ENCODE results near the gene KCNH5. TPM values are rescaled to one million over a fixed set of nuclear protein-coding genes. Genes with fewer than 3 reads are reported as not detected.
A peak's percentile ranks its signal among the peaks of the same experiment; 100 is the strongest.
"Not testable (repeated sequence)": the region's sequence is repeated elsewhere in the genome, so short reads cannot be mapped to it uniquely, and the experiment has no call there.

The KCNH5 gene
- polyA plus RNA-seq, 10 donors, result 0.03 to 0.13 (median 0.05) TPM; not detected in 1

GRCh38 chr14:62885451-62885850, 159.8 kb downstream of the KCNH5 start:
- no peak for DNase-seq

- no peak for DNase-seq
Measured at GRCh38 chr14:62882967-62883366, 162.3 kb downstream of the KCNH5 start.

- DNase-seq, result no peak
Measured at GRCh38 chr14:62866376-62866775, 178.9 kb downstream of the KCNH5 start.

GRCh38 chr14:62864588-62864987, 180.7 kb downstream of the KCNH5 start:
- no peak for DNase-seq

GRCh38 chr14:62858011-62858410, 187.2 kb downstream of the KCNH5 start:
- DNase-seq, result not testable (repeated sequence)

- peak; percentile 10 to 52 (median 41) for DNase-seq
Measured at GRCh38 chr14:62854951-62855350, 190.3 kb downstream of the KCNH5 start.

- DNase-seq, result no peak
Measured at GRCh38 chr14:62847168-62847567, 198.1 kb downstream of the KCNH5 start.

GRCh38 chr14:62844546-62844945, 200.7 kb downstream of the KCNH5 start:
- DNase-seq, result no peak

GRCh38 chr14:62824086-62824485, 221.2 kb downstream of the KCNH5 start:
- no peak for DNase-seq

GRCh38 chr14:62819931-62820330, 225.3 kb downstream of the KCNH5 start:
- no peak for DNase-seq

GRCh38 chr14:62807636-62808035, 237.6 kb downstream of the KCNH5 start:
- DNase-seq, result no peak

GRCh38 chr14:62800577-62800976, 244.7 kb downstream of the KCNH5 start:
- DNase-seq, result no peak

GRCh38 chr14:62796431-62796830, 248.8 kb downstream of the KCNH5 start:
- no peak for DNase-seq

GRCh38 chr14:62792578-62792977, 252.7 kb downstream of the KCNH5 start:
- DNase-seq, result no peak

- DNase-seq, result not testable (repeated sequence)
Measured at GRCh38 chr14:62781328-62781727, 263.9 kb downstream of the KCNH5 start.

- no peak for DNase-seq
Measured at GRCh38 chr14:62778852-62779251, 266.4 kb downstream of the KCNH5 start.

- DNase-seq, result no peak
Measured at GRCh38 chr14:62778310-62778709, 266.9 kb downstream of the KCNH5 start.

GRCh38 chr14:62777510-62777909, 267.7 kb downstream of the KCNH5 start:
- no peak for DNase-seq

GRCh38 chr14:62776300-62776699, 269.0 kb downstream of the KCNH5 start:
- peak in 1 of 3 donors; percentile 2 for DNase-seq

GRCh38 chr14:62768753-62769152, 276.5 kb downstream of the KCNH5 start:
- DNase-seq, result peak in 1 of 3 donors; percentile 3

GRCh38 chr14:62763951-62764350, 281.3 kb downstream of the KCNH5 start:
- DNase-seq, result no peak

- DNase-seq, result no peak
Measured at GRCh38 chr14:62759796-62760195, 285.5 kb downstream of the KCNH5 start.

- DNase-seq, result not testable (repeated sequence)
Measured at GRCh38 chr14:62746881-62747280, 298.4 kb downstream of the KCNH5 start.

- no peak for DNase-seq
Measured at GRCh38 chr14:62745496-62745895, 299.8 kb downstream of the KCNH5 start.

GRCh38 chr14:62743560-62743959, 301.7 kb downstream of the KCNH5 start:
- no peak for DNase-seq

Data from muscle of back (tissue), 11 donors.